ENCODE results near the gene WRAP53.

The WRAP53 gene

DNA sequence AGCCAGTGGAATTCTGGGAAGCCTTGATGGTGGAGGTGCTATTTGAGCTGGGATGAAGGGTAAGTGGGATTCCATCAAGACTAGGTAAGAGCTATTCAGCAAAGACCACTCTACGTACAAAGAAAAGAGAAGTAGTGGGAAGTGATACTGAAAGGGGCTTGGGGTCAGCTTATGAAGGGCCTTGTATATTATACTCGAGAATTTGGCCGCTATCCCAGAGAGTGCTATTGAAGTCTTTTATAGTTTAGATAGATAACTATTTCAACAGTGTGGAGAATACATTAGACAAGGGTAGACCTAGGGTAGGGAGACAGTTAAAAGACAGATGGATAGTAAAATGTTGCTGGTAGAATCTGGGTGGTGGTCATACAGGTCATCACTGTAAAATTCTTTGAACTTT is 39.6 kb downstream of the WRAP53 start:
- DNase-seq = no peak

DNA sequence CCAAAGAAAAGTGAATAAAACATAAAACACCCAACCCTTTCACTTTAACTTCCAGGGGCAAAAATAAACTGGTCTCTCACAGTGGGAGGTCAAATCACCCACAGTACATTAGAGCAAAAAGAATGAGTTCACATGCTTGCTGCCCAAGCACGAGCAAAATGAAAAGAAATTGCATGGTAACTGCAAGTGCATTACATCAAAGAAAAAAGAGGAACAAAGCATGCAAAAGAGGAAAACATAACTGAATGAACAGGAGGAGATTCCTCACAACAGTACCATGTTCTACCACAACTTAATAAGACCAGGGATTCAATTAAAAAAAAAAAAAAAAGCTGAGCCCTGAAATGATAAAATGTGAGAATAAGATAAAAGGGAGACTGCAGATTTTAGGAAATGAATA is 41.5 kb downstream of the WRAP53 start:
- no peaks in the 10 kb centered on the region for H3K36me3 Mint-ChIP-seq (ENCODE audit: low read depth)
- DNase-seq = no peak
- no peaks in the 10 kb centered on the region for H3K9me3 Mint-ChIP-seq
- no peaks in the 10 kb centered on the region for H3K4me1 Mint-ChIP-seq
- no peak overlapping the region for H3K27ac Mint-ChIP-seq
- no peak overlapping the region for H3K4me3 Mint-ChIP-seq
- H3K27me3 Mint-ChIP-seq (ENCODE audit: low read depth, poor library complexity) = peaks cover 28% of the 10 kb centered on the region
- TF ChIP-seq, protein P1, sequence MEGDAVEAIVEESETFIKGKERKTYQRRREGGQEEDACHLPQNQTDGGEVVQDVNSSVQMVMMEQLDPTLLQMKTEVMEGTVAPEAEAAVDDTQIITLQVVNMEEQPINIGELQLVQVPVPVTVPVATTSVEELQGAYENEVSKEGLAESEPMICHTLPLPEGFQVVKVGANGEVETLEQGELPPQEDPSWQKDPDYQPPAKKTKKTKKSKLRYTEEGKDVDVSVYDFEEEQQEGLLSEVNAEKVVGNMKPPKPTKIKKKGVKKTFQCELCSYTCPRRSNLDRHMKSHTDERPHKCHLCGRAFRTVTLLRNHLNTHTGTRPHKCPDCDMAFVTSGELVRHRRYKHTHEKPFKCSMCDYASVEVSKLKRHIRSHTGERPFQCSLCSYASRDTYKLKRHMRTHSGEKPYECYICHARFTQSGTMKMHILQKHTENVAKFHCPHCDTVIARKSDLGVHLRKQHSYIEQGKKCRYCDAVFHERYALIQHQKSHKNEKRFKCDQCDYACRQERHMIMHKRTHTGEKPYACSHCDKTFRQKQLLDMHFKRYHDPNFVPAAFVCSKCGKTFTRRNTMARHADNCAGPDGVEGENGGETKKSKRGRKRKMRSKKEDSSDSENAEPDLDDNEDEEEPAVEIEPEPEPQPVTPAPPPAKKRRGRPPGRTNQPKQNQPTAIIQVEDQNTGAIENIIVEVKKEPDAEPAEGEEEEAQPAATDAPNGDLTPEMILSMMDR (IDR thresholded peaks at IDR 0.05) = no peak

More for the DNA sequence above, 39.6 kb downstream of the WRAP53 start:
- no peak overlapping the region for H3K27ac Mint-ChIP-seq
- TF ChIP-seq, protein P1 (IDR thresholded peaks at IDR 0.05) = no peak
- H3K9me3 Mint-ChIP-seq = no peaks in the 10 kb centered on the region
- H3K36me3 Mint-ChIP-seq (ENCODE audit: low read depth) = no peaks in the 10 kb centered on the region
- H3K4me1 Mint-ChIP-seq = peaks cover 6% of the 10 kb centered on the region
- peaks cover 24% of the 10 kb centered on the region for H3K27me3 Mint-ChIP-seq (ENCODE audit: low read depth, poor library complexity)
- H3K4me3 Mint-ChIP-seq = no peak overlapping the region

DNA sequence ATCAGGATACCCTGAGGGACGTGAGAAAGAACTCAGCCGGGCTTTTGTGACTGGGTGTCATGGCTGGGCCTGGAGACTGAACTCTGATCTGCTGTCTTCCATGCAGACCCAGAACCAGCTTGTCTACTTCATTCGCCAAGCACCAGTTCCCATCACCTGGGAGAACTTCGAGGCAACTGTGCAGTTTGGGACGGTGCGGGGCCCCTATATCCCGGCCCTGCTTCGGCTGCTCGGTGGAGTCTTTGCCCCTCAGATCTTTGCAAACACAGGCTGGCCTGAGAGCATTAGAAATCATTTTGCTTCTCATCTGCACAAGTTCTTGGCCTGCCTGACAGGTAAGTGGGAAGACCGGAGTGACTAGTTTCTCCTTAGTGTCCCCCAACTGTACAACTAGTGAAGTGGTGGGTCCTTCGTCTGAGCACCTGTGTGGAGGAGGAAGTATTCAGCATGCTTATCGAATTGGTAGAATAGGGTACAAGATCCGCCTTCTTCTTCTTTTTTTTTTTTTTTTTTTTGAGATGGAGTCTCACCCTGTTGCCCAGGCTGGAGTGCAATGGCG is 44.8 kb downstream of the WRAP53 start:
- DNase-seq = no peak
- H3K4me1 Mint-ChIP-seq = no peaks in the 10 kb centered on the region
- H3K9me3 Mint-ChIP-seq = no peaks in the 10 kb centered on the region
- TF ChIP-seq, protein P1 (IDR thresholded peaks at IDR 0.05) = no peak
- H3K4me3 Mint-ChIP-seq = no peak overlapping the region
- no peak overlapping the region for H3K27ac Mint-ChIP-seq
- H3K27me3 Mint-ChIP-seq (ENCODE audit: low read depth, poor library complexity) = peaks cover 54% of the 10 kb centered on the region
- no peaks in the 10 kb centered on the region for H3K36me3 Mint-ChIP-seq (ENCODE audit: low read depth)

DNA sequence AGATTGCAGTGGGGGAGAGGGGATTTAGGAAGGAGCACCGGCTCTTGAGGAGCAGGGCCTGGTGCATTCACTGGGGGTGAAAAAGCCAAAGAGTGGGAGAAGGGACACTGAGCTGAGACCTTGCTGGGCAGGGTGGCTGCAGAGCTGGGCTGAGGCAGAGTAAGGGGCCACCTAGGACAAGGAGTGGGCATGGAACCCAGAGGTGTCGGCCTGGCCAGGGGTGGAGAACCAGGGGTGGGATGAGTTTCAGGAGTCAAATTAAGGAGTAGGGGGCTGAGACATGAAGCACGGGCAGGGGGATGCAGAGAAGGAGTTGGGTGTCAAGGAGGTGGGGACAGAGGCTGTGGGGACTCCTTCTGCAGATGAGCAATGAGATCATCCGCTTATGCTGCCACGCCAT is 49.3 kb downstream of the WRAP53 start:
- no peak for DNase-seq
- Mint-ChIP-seq H3K27ac (no peak overlapping the region), H3K27me3 (ENCODE audit: low read depth, poor library complexity) (peaks cover 87% of the 10 kb centered on the region), H3K36me3 (ENCODE audit: low read depth) (no peaks in the 10 kb centered on the region), H3K4me3 (no peak overlapping the region), H3K4me1 (no peaks in the 10 kb centered on the region), H3K9me3 (no peaks in the 10 kb centered on the region)
- TF ChIP-seq, protein P1 (IDR thresholded peaks at IDR 0.05) = no peak

DNA sequence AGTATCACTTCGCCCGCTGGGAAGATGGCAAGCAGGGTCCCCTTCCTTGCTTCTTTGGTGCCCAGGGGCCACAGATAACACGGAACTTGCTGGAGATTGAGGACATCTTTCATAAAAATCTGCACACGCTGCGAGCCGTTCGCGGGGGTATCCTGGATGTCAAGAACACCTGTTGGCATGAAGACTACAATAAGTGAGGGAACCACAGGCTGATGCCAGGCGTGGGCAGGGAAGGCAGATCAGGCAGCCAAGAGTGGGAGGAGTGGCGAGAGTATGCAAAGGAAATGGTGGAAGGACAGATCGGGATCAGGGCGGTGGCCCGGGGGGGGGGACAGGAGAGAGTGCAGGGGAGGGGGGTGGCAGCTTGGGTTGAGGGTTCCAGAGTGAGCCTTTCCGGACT is 51.5 kb downstream of the WRAP53 start:
- Mint-ChIP-seq H3K4me3 (no peak overlapping the region), H3K4me1 (peaks cover 7% of the 10 kb centered on the region), H3K27me3 (ENCODE audit: low read depth, poor library complexity) (peaks cover 75% of the 10 kb centered on the region), H3K36me3 (ENCODE audit: low read depth) (no peaks in the 10 kb centered on the region), H3K9me3 (no peaks in the 10 kb centered on the region), H3K27ac (no peak overlapping the region)
- TF ChIP-seq, protein P1 (IDR thresholded peaks at IDR 0.05) = no peak
- DNase-seq = no peak

DNA sequence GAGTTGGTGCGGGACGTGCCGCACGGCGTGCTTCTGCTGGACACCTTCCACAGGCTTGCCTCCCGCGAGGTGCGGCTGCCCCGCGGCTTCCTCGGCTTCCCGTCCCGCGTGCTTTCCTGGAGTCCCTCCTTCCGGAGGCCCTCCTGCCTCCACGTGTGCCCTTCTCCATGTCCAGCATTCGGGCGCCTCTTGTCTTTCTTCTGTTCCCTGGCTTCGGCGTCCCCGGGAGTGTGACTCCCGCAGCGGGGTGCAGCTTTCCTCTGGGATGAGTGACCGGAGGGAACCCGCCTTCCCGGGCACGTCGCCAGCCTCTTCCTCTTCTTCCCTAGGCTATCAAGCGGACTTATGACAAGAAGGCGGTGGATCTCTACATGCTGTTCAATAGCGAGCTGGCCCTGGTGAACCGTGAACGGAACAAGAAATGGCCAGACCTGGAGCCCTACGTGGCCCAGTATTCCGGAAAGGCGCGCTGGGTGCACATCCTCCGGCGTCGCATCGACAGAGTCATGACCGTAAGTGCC is 52.3 kb downstream of the WRAP53 start:
- H3K9me3 Mint-ChIP-seq = no peaks in the 10 kb centered on the region
- no peak for DNase-seq
- H3K27ac Mint-ChIP-seq = no peak overlapping the region
- no peak overlapping the region for H3K4me3 Mint-ChIP-seq
- TF ChIP-seq, protein P1 (IDR thresholded peaks at IDR 0.05) = no peak
- H3K27me3 Mint-ChIP-seq (ENCODE audit: low read depth, poor library complexity) = peaks cover 72% of the 10 kb centered on the region
- H3K36me3 Mint-ChIP-seq (ENCODE audit: low read depth) = no peaks in the 10 kb centered on the region
- peaks cover 7% of the 10 kb centered on the region for H3K4me1 Mint-ChIP-seq
